GM21737 (cell line): Measurements from ENCODE around the gene CDH23.
"Not testable (repeated sequence)": the region's sequence is repeated elsewhere in the genome, so short reads cannot be mapped to it uniquely, and the experiment has no call there.

Source experiments
- ATAC-seq: cut with Tn5 transposase; IDR thresholded peaks from one replicate; pipeline ENCODE4 v1.9.1; 2021; ENCODE audit warnings: mild to moderate bottlenecking, moderate library complexity; ENCODE audit not compliant: unreplicated experiment

Gene CDH23

DNA sequence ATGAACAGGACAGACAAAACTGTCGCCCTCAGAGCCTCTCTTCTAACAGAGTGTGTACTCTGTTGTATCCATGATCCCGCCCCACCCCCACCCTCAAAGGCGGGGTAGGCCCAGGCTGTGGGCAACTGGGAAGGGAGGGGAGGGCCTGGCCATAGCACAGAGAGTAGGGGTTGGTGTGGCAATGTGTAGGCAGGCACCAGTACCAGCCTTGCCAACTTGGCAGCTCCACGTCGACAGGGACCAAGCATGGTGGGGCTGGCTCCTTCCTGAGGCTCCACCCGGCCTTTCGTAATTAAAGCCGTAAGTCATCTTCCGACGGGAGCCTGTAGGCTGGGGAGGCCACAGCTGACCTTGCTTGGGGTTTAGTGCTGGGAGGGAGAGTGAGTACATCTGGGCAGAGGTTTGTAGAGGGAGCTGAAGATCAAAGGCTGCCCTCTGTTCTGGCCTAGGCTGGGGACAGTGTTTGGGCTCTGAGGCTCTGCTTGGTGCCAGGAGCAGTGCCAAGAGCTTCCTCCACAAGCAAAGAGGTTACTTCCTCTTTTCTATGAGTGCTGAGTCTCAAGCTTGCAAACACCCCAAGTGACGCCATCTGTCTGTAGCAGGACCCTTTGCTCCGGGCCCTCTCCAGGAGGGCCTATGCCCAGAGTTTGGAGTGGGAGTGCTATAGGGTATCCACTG, 201.2 kb downstream of the CDH23 start:
- no peak for ATAC-seq

GRCh38 chr10:71598621-71599055, 201.9 kb downstream of the CDH23 start:
- ATAC-seq: no peak

DNA sequence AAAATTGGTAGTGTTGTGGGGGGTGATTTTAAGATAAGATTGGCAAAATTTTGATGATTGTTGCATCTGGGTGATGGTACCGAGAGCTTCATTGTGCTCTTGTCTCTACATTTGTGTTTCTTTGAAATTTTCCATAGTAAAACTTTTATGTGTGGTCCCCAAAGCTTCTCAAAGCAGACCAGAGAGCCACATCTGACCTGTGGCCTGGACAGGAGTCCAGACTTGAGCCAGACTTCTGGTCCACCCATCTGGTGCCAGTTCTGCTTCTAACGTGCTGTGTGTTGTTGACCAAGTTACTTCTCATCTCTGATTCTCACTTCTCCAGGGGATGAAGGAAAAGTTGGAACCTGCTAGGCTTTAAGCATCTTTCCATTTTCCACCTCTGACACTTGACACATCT, 202.8 kb downstream of the CDH23 start:
- no peak for ATAC-seq

GRCh38 chr10:71600242-71600641, 203.5 kb downstream of the CDH23 start:
- not testable (repeated sequence) for ATAC-seq

DNA sequence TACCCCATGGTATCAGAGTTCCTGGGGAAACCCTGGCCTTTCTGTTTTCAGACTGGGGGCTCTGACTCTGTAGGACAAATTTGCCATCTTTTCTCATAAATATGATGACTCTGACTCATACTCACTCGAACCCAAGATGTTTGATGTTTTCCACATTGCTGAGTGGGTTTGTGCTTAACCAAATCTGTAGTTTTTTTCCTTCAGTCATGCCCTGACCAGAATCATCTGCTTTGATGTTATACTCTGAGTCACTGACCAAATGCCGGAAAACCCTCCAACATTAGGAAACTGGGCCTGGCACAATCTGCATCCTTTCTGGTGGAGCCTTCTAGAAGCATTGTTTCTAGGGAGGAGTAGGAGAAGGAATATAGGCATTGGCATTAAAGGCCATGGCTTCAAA, 204.1 kb downstream of the CDH23 start:
- no peak for ATAC-seq

DNA sequence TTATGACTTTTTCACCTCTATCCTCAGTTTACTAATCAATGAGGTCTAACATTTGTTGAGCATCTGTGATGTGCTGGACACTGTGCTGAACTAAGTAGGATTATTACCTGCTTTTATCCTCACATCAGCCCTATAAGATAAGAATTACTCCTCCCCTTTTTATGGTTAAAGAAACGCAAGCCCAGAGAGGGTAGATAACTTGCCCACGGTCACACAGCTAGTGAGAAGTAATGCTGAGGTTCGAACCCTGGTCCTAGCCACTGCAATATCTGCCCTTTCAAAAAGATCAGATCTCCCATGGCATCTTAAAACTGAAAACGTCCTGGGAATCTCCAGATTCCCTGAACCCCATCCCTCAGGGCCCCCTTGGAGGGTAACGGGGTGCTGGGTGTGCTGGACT, 204.6 kb downstream of the CDH23 start:
- no peak for ATAC-seq

DNA sequence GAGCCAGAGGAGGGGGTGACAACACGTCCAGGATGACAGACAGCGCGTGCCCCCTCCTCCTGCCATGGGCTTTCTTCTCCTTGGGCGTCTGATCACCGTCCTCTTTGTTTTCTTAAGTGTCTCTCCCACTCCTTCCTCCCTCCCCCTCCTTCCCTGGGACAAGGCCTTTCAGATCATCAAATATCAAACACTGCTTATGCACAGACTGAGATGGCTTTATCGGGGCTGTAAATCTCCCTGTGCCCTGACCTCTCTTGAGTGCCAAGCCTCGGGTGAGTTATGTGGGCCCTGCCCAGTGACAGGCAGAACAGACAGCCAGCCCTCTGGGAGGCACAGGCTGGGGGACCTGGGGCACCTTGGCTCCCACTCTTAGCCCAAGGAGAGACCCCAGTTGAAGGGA, 206.4 kb downstream of the CDH23 start:
- ATAC-seq: no peak

DNA sequence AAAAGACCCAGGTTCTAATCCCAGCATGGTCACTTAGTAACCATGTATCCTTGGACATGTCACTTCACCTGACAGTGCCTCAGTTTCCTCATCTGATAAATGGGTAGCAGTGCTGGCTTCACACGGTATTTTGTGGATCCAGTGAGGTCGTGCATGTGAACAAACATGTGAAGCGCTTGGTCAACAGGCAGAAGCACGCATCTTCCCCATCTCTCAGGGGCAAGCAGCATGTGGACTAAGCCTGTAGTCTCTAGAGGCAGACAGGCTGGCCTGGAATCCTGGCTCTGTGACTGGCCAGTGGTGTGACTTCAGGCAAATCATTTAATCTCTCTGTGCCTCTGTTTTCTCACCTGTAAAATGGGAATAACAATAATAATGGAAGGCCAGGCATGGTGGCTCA, 207.0 kb downstream of the CDH23 start:
- ATAC-seq: no peak

GRCh38 chr10:71604324-71605018, 207.8 kb downstream of the CDH23 start:
- ATAC-seq: no peak

- ATAC-seq: no peak
These were observed 208.7 kb downstream of the CDH23 start for GRCh38 chr10:71605263-71605962.

GRCh38 chr10:71606257-71607081, 209.7 kb downstream of the CDH23 start:
- no peak for ATAC-seq

- ATAC-seq: no peak
These were observed 210.3 kb downstream of the CDH23 start for GRCh38 chr10:71607082-71607443.

DNA sequence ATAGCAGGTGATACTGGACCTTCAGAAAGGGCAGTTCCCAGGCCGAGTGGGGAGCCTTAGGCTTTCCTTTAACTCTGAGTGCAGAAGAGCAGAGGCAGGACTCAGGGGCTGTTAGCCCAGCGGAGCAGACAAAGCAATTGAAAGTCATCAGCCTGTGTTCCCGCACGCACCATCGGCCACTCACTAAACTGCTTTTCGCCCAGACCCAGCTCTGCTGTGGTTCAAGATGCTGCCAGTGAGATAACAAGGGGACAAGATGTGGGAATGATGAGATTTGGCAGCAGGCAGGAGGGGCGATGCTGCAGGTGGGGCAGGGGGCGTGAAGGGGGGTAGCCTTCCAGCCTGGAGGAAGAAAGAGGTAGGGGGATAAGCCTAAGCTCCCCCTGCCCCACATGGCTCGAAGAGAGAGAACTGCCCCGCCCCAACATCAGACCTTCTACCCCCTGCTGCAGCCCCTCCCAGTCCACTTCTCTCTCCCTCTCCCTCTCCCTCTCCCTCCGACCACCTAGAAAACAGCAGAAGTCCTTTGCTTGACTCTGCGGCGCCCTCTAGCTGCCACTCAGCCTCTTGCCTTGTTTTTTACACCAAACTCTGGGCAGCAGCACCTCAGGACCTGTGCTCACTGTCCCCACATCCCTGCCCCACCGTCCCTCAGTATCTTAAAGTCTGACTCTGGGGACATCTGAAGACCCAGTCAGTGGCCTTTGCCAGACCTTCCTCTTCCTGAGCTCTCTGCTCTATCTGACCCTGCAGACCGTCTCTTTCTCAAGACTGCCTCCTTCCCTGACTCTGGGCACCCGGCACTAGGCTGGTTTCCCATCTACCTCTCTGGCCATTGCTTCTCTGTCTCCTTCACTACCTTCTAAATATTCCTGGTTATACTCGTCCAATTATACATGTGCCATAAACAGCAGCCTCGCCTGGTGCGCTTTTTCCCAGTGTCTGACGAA, 212.4 kb downstream of the CDH23 start:
- ATAC-seq: no peak

GRCh38 chr10:71610651-71611050, 213.9 kb downstream of the CDH23 start:
- no peak for ATAC-seq

DNA sequence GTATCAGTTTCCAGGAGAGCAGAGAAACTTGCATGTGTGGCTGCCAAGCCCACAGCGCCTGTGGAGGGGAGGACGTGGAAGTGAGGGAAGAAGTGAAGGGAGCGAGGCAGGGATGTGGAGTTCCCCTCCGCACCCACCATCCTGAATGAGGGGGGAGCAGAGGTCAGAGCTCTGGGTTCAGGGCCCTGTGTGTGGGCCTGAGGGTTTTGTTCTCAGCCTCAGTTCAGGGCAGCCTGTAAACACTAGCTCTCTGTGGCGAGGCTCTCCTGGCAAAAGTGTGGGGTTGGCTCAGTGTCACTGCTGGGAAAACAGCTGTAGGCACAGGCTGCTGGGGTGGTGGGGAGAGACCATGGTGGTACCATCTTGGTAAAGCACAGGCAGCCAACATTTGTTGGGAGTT, 214.4 kb downstream of the CDH23 start:
- ATAC-seq: no peak

DNA sequence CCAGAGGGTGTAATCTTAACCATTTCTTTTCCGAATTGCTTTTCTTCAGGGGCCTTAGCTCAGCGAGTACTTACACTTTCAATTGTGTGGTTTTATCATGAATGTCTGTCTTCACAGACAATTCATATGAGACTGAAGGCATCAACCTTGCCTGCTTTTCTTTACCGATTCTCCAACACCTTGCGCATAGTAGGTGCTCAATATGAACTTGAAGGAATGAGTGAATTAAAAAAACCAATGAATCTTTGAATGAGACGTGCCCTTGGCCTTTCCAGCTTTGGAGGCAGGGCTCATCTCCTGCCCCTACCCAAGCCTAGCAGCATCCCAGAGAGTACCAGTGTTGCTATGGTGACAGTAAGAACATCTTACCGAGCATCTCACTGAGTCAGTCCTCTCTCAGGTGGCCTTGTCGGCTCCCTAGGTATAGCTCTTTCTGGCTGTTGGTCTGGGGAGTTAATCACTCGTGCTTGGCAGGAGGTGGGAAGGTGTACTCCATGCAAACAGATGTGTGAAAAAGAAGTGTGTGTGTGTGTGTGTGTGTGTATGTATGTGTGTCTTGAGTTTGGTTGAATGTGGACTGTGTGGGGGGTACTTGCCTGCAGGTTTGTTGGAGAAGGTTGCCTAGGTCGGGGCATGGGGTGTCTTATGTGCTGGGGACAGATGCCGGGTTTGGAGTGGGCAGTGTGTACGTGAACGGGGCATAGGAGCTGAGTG, 215.1 kb downstream of the CDH23 start:
- ATAC-seq: no peak

DNA sequence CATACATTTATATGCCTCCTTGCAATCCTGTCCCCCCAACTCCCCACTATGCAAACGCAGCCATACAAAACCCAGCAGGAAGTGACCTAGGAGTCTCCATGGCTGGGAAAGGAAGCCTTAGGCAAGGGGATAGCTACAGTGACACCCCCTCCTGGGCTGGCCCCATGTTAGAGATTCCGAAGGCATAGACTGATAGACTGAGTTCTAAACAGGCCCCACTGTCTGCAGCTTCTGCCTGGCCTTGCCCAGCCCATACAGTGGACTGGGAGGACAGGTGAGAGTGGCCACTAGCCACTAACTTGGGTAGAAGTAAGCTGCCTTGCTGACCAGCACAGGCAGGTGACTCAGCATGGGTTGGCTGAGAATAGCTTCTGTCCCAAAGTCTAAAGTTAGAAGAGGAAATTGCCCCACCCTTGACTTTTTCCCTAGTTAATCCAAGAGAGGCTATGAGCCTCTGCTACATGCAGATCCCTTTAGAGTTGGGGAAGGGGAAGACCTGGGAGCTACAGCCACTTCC, 216.6 kb downstream of the CDH23 start:
- no peak for ATAC-seq

GRCh38 chr10:71613877-71614276, 217.2 kb downstream of the CDH23 start:
- ATAC-seq: no peak

- ATAC-seq: no peak
These were observed 218.2 kb downstream of the CDH23 start for GRCh38 chr10:71614946-71615345.
